ENCODE measurements around the gene SELL.

GRCh38 chr1:169650551-169650950 is 60.9 kb downstream of the SELL start:
- TF ChIP-seq SUZ12 (IDR thresholded peaks at IDR 0.05; ENCODE audit: extremely low read depth, insufficient read depth, insufficient read length) (no peak), YY1 (IDR thresholded peaks at IDR 0.05; ENCODE audit: insufficient read depth, insufficient read length) (no peak)

All from NT2/D1 (cell line).